ENCODE data around the gene PPAT.
"Not testable (repeated sequence)": the region's sequence is repeated elsewhere in the genome, so short reads cannot be mapped to it uniquely, and the experiment has no call there.

Gene PPAT

DNA sequence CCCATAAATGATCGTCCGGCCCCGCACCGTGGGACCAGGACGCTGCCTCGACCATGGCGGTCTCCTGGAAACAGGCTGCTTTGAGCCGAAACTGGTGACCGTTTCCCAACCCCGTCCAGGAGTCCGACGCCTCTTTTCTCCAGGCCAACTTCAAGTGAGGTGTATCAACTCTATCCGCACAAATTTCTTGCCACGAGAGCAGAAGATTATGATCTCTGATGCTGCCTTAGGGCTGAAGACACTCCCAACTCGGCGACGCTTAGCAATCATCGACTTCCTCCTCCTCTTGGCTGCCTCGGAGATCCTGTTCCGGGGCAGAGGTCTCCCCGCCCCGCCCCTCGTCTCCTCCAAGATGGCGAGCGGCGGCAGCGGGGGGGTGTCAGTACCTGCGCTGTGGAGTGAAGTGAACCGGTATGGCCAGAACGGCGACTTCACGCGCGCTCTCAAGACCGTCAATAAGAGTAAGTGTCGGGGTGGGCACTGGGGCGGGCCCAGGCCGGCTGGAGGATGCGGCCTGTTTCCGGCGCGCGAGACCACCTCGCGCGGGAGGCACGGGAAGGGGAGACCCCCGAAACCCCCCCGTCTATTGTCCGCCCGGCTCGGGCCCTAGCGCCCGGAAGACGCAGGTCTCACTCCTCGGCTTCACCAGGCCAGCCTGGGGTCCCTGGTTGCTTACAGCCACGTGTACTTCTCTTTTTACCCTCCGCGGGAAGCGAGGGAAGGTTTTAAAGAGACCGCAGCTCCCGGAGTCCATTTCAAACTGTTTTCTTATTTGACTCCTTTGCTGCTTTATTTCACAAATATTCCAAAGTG lies 32.1 kb upstream of the PPAT start, which contains the start of gene SRP72:
Gene SRP72, plus strand, starts transcription at position 334 of the 813 bp plus-strand sequence. Its CDS starts 19 bp downstream, at position 353.
- H3K27ac ChIP-seq (ENCODE audit: low read depth, low read length) = peak within 1 kb of the TSS; percentile 64

GRCh38 chr4:56466910-56467283 lies 31.5 kb upstream of the PPAT start:
- Histone ChIP-seq H3K4me2 (ENCODE audit: low read depth, low read length, poor library complexity, severe bottlenecking) (peak overlapping the region; percentile 92), H3K4me3 (ENCODE audit: insufficient read depth, low read length, poor library complexity, severe bottlenecking) (peak overlapping the region; percentile 90), H3K27me3 (ENCODE audit: low read length) (no peaks in the 10 kb centered on the region), H3K9me3 (ENCODE audit: insufficient read depth, low read length) (no peaks in the 10 kb centered on the region), H2AFZ (ENCODE audit: low read depth, low read length, severe bottlenecking) (peak overlapping the region; percentile 88), H4K20me1 (ENCODE audit: low read depth, low read length) (no peaks in the 10 kb centered on the region; the same call in 1 of the 2 replicates), H3K36me3 (ENCODE audit: low read length) (peaks cover 4% of the 10 kb centered on the region; the same call in 1 of the 2 replicates), H3F3A (ENCODE audit: insufficient read depth) (peaks cover 20% of the 10 kb centered on the region), H3K9ac (ENCODE audit: low read length) (peak overlapping the region; percentile 74), H3K79me2 (ENCODE audit: insufficient read depth, low read length) (peaks cover 41% of the 10 kb centered on the region), H3K27ac (ENCODE audit: low read depth, low read length) (peak overlapping the region; percentile 64), H3K9me2 (replicated peaks; ENCODE audit: insufficient read depth, low read length) (no peaks in the 10 kb centered on the region)
- TF ChIP-seq, protein P1, sequence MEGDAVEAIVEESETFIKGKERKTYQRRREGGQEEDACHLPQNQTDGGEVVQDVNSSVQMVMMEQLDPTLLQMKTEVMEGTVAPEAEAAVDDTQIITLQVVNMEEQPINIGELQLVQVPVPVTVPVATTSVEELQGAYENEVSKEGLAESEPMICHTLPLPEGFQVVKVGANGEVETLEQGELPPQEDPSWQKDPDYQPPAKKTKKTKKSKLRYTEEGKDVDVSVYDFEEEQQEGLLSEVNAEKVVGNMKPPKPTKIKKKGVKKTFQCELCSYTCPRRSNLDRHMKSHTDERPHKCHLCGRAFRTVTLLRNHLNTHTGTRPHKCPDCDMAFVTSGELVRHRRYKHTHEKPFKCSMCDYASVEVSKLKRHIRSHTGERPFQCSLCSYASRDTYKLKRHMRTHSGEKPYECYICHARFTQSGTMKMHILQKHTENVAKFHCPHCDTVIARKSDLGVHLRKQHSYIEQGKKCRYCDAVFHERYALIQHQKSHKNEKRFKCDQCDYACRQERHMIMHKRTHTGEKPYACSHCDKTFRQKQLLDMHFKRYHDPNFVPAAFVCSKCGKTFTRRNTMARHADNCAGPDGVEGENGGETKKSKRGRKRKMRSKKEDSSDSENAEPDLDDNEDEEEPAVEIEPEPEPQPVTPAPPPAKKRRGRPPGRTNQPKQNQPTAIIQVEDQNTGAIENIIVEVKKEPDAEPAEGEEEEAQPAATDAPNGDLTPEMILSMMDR (IDR thresholded peaks at IDR 0.05; ENCODE audit: insufficient read depth, low read length, poor library complexity, severe bottlenecking) = no peak
- TF ChIP-seq EZH2phosphoT487 (conservative IDR thresholded peaks at IDR 0.05; ENCODE audit: low read length) = no peak

More for the DNA sequence above, 32.1 kb upstream of the PPAT start, which contains the start of gene SRP72:
- H3K4me2 ChIP-seq (ENCODE audit: low read depth, low read length, poor library complexity, severe bottlenecking) = peak within 1 kb of the TSS; percentile 92
- no peaks in the 10 kb centered on the region for H3K9me2 ChIP-seq (replicated peaks; ENCODE audit: insufficient read depth, low read length)
- H3F3A ChIP-seq (ENCODE audit: insufficient read depth) = peaks cover 20% of the 10 kb centered on the region
- peaks cover 41% of the 10 kb centered on the region for H3K79me2 ChIP-seq (ENCODE audit: insufficient read depth, low read length)
- no peaks in the 10 kb centered on the region for H3K27me3 ChIP-seq (ENCODE audit: low read length)
- no peaks in the 10 kb centered on the region; the same call in 1 of the 2 replicates for H4K20me1 ChIP-seq (ENCODE audit: low read depth, low read length)
- peak within 1 kb of the TSS; percentile 74 for H3K9ac ChIP-seq (ENCODE audit: low read length)
- peak within 1 kb of the TSS; percentile 88 for H2AFZ ChIP-seq (ENCODE audit: low read depth, low read length, severe bottlenecking)
- TF ChIP-seq, protein P1 (IDR thresholded peaks at IDR 0.05; ENCODE audit: insufficient read depth, low read length, poor library complexity, severe bottlenecking) = no peak
- no peak for TF ChIP-seq EZH2phosphoT487 (conservative IDR thresholded peaks at IDR 0.05; ENCODE audit: low read length)
- H3K9me3 ChIP-seq (ENCODE audit: insufficient read depth, low read length) = no peaks in the 10 kb centered on the region
- peak within 1 kb of the TSS; percentile 90 for H3K4me3 ChIP-seq (ENCODE audit: insufficient read depth, low read length, poor library complexity, severe bottlenecking)
- peaks cover 5% of the 10 kb centered on the region; the same call in 1 of the 2 replicates for H3K36me3 ChIP-seq (ENCODE audit: low read length)

DNA sequence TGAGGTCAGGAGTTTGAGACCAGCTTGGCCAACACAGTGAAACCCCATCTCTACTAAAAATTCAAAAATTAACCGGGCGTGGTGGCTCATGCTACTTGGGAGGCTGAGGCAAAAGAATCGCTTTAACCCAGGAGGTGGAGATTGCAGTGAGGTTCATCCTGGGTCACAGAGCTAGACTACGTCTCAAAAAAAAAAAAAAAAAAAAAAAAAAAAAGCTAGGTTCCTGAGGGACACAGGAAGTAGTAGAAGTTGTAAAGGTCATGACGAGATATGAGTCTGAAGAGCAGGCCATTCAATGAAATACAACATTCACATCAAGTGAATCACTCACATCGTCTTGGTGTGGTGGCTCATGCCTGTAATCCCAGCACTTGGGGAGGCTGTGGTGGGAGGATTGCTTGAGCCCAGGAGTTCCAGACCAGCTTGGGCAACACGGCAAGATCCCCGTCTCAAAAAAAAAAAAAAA lies 30.9 kb upstream of the PPAT start:
- not testable (repeated sequence) for H3K9me2 ChIP-seq (replicated peaks; ENCODE audit: insufficient read depth, low read length); H2AFZ ChIP-seq (ENCODE audit: low read depth, low read length, severe bottlenecking); H4K20me1 ChIP-seq (ENCODE audit: low read depth, low read length); H3K36me3 ChIP-seq (ENCODE audit: low read length); H3K27me3 ChIP-seq (ENCODE audit: low read length); H3K27ac ChIP-seq (ENCODE audit: low read depth, low read length); H3K9me3 ChIP-seq (ENCODE audit: insufficient read depth, low read length)
- Histone ChIP-seq H3K4me2 (ENCODE audit: low read depth, low read length, poor library complexity, severe bottlenecking) (peak overlapping the region; percentile 92), H3F3A (ENCODE audit: insufficient read depth) (peaks cover 20% of the 10 kb centered on the region), H3K79me2 (ENCODE audit: insufficient read depth, low read length) (peaks cover 41% of the 10 kb centered on the region), H3K4me3 (ENCODE audit: insufficient read depth, low read length, poor library complexity, severe bottlenecking) (peak overlapping the region; percentile 90), H3K9ac (ENCODE audit: low read length) (peak overlapping the region; percentile 74)
